T-helper 1 cell (primary cell): ENCODE results near the gene LUC7L.
"Not testable (repeated sequence)": the region's sequence is repeated elsewhere in the genome, so short reads cannot be mapped to it uniquely, and the experiment has no call there.

Source experiments
- DNase-seq, 5 donors: peaks; one replicate each; pipeline ENCODE4 v3.0.0-alpha.2; 2012 to 2020

LUC7L gene

GRCh38 chr16:164134-164823 is 65.0 kb downstream of the LUC7L start:
- not testable (repeated sequence) for DNase-seq

- DNase-seq, result not testable (repeated sequence)
Measured at GRCh38 chr16:163696-164095, 65.6 kb downstream of the LUC7L start.

DNA sequence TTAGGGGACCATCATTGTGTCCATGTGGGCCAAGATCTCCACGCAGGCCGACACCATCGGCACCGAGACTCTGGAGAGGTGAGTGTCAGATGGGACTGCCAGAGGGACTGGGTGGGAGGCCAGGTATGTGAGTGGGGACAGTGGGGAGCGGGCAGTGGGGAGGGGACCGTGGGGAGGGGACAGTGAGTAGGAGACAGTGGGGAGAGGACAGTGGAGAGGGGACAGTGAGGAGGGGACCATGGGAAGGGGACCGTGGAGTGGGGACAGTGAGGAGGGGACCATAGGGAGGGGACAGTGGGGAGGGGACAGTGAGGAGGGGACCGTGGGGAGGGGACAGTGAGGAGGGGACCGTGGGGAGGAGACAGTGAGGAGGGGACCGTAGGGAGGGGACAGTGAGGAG is 66.1 kb downstream of the LUC7L start:
- DNase-seq, result not testable (repeated sequence)

GRCh38 chr16:162271-162991 is 66.8 kb downstream of the LUC7L start:
- DNase-seq, result no peak

- no peak for DNase-seq
Measured at GRCh38 chr16:160691-161190, 68.5 kb downstream of the LUC7L start.

GRCh38 chr16:160242-160641 is 69.0 kb downstream of the LUC7L start:
- not testable (repeated sequence) for DNase-seq

DNA sequence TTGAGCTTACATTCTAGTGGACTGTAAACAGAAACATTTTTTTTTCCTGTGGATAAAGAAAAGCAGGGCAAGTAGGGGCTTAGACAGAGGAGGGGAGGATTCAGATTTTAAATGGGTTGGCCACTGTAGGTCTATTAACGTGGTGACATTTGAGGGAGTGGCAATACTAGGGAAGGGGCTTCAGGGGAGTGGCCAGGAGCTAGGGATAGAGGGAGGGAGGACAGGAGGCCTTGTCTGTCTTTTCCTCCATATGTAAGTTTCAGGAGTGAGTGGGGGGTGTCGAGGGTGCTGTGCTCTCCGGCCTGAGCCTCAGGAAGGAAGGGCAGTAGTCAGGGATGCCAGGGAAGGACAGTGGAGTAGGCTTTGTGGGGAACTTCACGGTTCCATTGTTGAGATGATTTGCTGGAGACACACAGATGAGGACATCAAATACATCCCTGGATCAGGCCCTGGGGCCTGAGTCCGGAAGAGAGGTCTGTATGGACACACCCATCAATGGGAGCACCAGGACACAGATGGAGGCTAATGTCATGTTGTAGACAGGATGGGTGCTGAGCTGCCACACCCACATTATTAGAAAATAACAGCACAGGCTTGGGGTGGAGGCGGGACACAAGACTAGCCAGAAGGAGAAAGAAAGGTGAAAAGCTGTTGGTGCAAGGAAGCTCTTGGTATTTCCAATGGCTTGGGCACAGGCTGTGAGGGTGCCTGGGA is 70.0 kb downstream of the LUC7L start:
- no peak for DNase-seq

DNA sequence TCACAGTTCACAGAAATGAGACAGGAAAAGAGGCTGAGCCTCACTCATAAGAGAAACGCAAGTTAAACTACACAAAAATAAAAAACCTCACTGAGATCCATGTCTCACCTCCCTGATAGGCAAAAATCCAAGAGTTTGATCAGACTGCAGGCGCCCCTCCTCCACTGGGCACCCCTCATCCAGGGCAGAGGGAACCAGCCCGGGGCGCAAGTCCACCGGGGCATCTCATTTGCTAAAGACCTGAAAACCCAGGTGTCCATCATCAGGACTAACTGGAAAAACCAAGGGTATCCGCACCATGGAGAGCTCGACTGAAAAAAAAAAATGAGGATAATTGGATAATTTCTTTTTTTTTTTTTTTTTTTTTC is 74.2 kb downstream of the LUC7L start:
- DNase-seq, result no peak

GRCh38 chr16:154217-155030 is 74.8 kb downstream of the LUC7L start:
- DNase-seq, result no peak

DNA sequence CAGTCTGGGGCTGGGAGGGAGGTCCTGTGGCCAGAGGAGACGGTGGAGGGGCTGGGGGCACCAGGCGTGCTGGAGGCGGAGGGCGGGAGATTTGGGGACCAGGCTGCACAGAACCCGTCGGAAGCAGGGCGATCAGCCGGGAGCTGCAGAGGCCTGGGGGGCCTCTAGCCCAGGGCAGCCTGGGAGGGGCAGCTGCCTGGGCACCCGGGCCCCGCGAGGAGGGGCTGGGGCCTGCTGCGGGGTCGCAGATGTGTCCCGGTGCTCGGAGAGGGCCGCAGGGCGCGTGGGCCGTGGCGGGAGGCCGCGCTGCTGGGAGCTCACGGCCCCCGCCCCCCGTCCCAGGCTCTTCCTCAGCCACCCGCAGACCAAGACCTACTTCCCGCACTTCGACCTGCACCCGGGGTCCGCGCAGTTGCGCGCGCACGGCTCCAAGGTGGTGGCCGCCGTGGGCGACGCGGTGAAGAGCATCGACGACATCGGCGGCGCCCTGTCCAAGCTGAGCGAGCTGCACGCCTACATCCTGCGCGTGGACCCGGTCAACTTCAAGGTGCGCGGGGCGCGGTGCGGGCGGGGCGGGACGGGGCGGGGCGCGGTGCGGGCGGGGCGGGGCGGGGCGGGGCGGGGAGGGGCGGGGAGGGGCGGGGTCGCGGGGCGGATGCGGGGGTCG is 75.6 kb downstream of the LUC7L start:
- not testable (repeated sequence) for DNase-seq

GRCh38 chr16:153129-153521 is 76.1 kb downstream of the LUC7L start:
- not testable (repeated sequence) for DNase-seq

DNA sequence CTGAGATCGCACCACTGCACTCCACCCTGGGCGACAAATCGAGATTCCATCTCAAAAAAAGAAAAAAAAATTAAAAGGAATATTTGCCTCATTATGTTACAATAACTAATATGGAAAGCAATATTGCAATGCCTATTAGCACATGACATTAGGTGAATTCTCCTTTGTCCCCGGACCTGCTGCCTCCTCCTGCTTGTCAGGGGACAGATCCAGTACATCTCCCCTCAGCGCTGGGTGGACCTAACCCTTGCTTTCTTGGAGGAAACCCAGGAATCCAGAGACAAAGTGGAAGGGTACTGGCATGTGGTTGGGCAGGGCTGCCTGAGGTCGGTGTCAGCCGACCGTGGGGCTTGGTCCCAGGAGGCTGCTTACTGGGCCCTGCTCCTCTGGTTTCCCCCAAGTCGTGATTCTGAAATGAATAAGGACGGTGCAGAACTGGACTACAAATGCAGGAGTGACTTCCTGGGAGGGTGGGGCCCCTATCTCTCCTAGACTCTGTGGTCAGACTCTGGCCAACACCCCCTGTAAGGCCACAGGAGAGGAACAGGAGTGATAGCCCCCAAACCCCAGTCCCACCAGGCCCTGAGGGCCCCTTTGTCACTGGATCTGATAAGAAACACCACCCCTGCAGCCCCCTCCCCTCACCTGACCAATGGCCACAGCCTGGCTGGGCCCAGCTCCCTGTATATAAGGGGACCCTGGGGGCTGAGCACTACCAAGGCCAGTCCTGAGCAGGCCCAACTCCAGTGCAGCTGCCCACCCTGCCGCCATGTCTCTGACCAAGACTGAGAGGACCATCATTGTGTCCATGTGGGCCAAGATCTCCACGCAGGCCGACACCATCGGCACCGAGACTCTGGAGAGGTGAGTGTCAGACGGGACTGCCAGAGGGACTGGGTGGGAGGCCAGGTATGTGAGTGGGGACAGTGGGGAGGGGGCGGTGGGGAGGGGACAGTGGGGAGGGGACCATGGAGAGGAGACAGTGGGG is 76.8 kb downstream of the LUC7L start, which contains the start of gene HBZ:
HBZ (plus strand) TSS at position 504 of the 988 bp plus-strand sequence; CDS start at position 770, 266 bp downstream.
- DNase-seq, result no peak

GRCh38 chr16:149024-149660 is 80.1 kb downstream of the LUC7L start:
- no peak for DNase-seq

DNA sequence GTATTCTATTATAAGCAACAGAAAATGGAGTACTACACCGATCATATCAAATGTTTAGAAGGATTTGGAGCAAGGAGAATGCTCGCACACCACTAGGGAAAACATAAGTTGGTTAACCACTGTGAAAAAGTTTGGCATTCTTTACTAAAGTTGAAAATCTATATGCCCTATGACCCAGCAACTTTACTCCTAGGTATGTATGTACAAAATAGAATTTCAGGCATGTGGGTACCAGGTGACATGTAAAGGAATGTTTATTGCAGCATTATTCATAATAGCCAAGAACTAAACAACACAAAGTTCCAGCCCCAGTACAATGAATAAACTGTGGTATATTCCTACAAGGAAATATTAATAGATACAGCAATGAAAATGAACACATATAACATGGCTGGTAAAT is 82.6 kb downstream of the LUC7L start:
- DNase-seq, result no peak

- DNase-seq, result no peak
Measured at GRCh38 chr16:144797-145252, 84.4 kb downstream of the LUC7L start.

- no peak for DNase-seq
Measured at GRCh38 chr16:143456-143855, 85.8 kb downstream of the LUC7L start.

GRCh38 chr16:143047-143446 is 86.2 kb downstream of the LUC7L start:
- DNase-seq, result no peak

- no peak for DNase-seq
Measured at GRCh38 chr16:142405-142967, 86.8 kb downstream of the LUC7L start.

DNA sequence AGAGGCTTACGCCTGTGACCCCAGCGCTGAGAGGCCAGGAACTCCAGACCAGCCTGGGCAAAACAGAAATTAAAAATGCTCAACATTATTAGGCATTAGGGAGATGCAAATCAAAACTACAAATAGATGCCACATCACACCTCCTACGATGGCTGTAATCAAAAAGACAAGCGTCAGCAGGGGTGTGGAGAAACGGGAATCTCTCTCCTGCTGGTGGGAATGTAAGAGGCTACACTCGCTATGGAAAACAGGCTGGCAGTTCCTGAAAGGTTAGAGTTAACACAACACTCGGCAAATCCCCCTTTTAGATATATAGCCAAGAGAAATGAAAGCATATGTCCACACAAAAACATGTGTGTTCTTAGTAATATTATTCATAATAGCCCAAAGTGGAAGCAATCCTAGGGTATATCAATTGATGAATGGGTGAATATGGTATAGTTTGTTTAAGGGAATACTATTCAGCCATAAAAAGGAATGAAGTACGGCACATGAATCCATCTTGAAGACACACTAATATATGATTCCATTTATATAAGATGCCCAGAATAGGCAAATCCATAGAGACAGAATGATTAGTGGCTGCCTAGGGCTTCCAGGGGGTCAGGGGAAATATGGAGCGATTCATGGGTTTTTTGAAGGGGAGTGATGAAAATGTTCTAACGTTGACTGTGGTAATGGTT is 88.9 kb downstream of the LUC7L start:
- DNase-seq, result no peak
